HepG2 (cell line): ENCODE results near the gene RMI2. TPM values are rescaled to one million over a fixed set of nuclear protein-coding genes. Genes with fewer than 3 reads are reported as not detected.

ENCODE experiments used
- CSRNP1 ChIP-seq: sonication (generic); formaldehyde crosslinking; IDR thresholded peaks from 2 replicates; pipeline ENCODE4 v1.8.1; 2023; ENCODE audit warnings: mild to moderate bottlenecking, missing genetic modification reagents
- DPF2 ChIP-seq: sonication (generic); formaldehyde crosslinking; IDR thresholded peaks from 2 replicates; pipeline ENCODE4 v1.4.0; 2020; ENCODE audit warnings: mild to moderate bottlenecking, low read depth, missing genetic modification reagents, borderline replicate concordance
- GABPB1 ChIP-seq: IDR thresholded peaks from 2 replicates; pipeline ENCODE4 v1.6.1; 2016; ENCODE audit warnings: mild to moderate bottlenecking, missing genetic modification reagents, moderate library complexity, missing compliant biosample characterization
- HCFC1 ChIP-seq: fragments of 150-350 bp; IDR thresholded peaks from 2 replicates; pipeline ENCODE4 v1.6.1; 2014; ENCODE audit warnings: low read depth, low read length
- HNF4G ChIP-seq, 2 experiments: sonication (generic) in 1 of 2; formaldehyde crosslinking in 1 of 2; IDR thresholded peaks; 2 replicates each; pipeline versions ENCODE4 v1.4.0 to v1.6.1; 2011 to 2020; ENCODE audit warnings: borderline replicate concordance in 2 of 2, low read depth in 2 of 2, mild to moderate bottlenecking in 2 of 2, low read length in 1 of 2, missing genetic modification reagents in 1 of 2, moderate library complexity in 1 of 2
- HOMEZ ChIP-seq: IDR thresholded peaks from 2 replicates; pipeline ENCODE4 v1.6.1; 2016; ENCODE audit warnings: low read depth
- MIER3 ChIP-seq: IDR thresholded peaks from 2 replicates; pipeline ENCODE4 v1.6.1; 2016; ENCODE audit warnings: missing compliant biosample characterization, borderline replicate concordance
- NFE2L2 ChIP-seq: fragments of 150-350 bp; IDR thresholded peaks from 2 replicates; pipeline ENCODE4 v1.6.1; 2014; ENCODE audit warnings: low read length
- NKX3-1 ChIP-seq: sonication (generic); formaldehyde crosslinking; IDR thresholded peaks from 2 replicates; pipeline ENCODE4 v1.5.0; 2020; ENCODE audit warnings: missing genetic modification reagents
- ZNF160 ChIP-seq: sonication (generic); formaldehyde crosslinking; IDR thresholded peaks from 2 replicates; pipeline ENCODE4 v1.8.0; 2022; ENCODE audit warnings: mild to moderate bottlenecking, inconsistent platforms, missing genetic modification reagents
- ZNF441 ChIP-seq: sonication (generic); formaldehyde crosslinking; IDR thresholded peaks from 2 replicates; pipeline ENCODE4 v1.7.0; 2021; ENCODE audit warnings: missing genetic modification reagents, borderline replicate concordance
- ZNF468 ChIP-seq: sonication (generic); formaldehyde crosslinking; IDR thresholded peaks from 2 replicates; pipeline ENCODE4 v1.8.0; 2022; ENCODE audit warnings: mild to moderate bottlenecking, moderate library complexity, missing genetic modification reagents
- ZNF839 ChIP-seq: sonication (generic); formaldehyde crosslinking; IDR thresholded peaks from 2 replicates; pipeline ENCODE4 v1.4.0; 2020; ENCODE audit warnings: missing genetic modification reagents, mild to moderate bottlenecking, borderline replicate concordance
- polyA plus RNA-seq, 8 experiments: library from polyadenylated mRNA; depleted of rRNA in 3 of 8; stranded (reverse) in 7 of 8; unstranded in 1 of 8; fragments of >200 nt; fragmentation: Illumina TruSeq in 4 of 8; extraction: Trizol in 4 of 8; gene quantifications; 2 replicates each; pipeline versions ENCODE4 v1.2.1 to v1.2.3, GENCODE V29; 2011 to 2016; ENCODE audit warnings: low read depth in 4 of 8, missing spikeins in 1 of 8, mixed read lengths in 1 of 8; ENCODE audit not compliant: insufficient read depth in 1 of 8
- total RNA-seq, 5 experiments: library from RNA; depleted of rRNA; stranded (reverse); fragments of >200 nt; fragmentation: Illumina TruSeq; extraction: Trizol; gene quantifications; 2 replicates each; pipeline ENCODE4 v1.2.3, GENCODE V29; 2016; ENCODE audit warnings: low read depth in 1 of 5
- TF ChIP-seq, protein P1 (sequence below): sonication (generic); formaldehyde crosslinking; IDR thresholded peaks from 2 replicates; pipeline ENCODE4 v1.5.0; 2020; ENCODE audit warnings: mild to moderate bottlenecking, missing genetic modification reagents
- TF ChIP-seq, protein P2 (sequence below): IDR thresholded peaks from 2 replicates; pipeline ENCODE4 v1.6.1; 2016; ENCODE audit warnings: low read depth, missing genetic modification reagents, missing compliant biosample characterization
- TF ChIP-seq, protein P3 (sequence below): sonication (generic); formaldehyde crosslinking; IDR thresholded peaks from 2 replicates; pipeline ENCODE4 v1.4.0; 2020; ENCODE audit warnings: missing genetic modification reagents

Gene RMI2
- total and polyA plus RNA-seq, 2 of the 13 experiments (the other 11 are each of a cell fraction or from before 2014, with no cell fraction given): 24.5 to 55.7 TPM

DNA sequence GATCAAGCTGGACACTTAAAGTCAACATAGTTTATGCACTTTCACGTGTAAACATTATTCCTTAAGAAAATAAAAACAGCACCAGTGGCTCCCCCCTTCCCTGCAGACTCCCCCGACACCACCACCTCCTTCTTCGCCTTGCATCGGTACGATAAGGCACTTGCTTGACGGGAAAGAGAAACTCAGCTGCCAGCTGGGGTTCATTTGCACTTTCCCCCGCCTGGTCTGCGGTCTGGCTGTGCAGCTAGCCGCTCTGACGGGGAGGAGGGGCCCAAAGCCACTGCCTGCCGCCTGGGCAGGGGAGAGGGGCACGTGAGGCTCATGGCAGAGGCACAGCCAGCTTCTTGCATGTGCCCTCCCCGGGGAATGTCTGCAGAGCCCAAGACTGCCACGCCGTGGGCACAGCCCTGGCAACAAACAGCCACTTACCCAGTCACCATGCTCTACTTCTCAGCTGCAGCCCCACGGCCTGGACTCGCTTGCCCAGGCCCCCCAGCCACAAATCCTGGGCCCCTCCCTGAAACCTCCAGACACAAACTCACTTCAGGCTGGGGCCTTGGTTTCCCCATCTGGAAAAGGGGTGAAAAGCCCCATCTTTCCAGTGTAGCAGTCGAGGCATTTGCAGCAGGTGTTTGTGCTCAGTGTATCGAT, 47.6 kb upstream of the RMI2 start (continued):
- TF ChIP-seq CSRNP1 (CRISPR knock-in tag) (0 out of 2 replicates have a peak, but pooled peaks have one; percentile 71), ZNF468 (CRISPR knock-in tag) (0 out of 2 replicates have a peak, but pooled peaks have one; percentile 18), HOMEZ (CRISPR knock-in tag) (no peak), GABPB1 (CRISPR knock-in tag) (peak; percentile 61; the same call in 1 of the 2 replicates), MIER3 (CRISPR knock-in tag) (0 out of 2 replicates have a peak, but pooled peaks have one; percentile 10), ZNF441 (CRISPR knock-in tag) (0 out of 2 replicates have a peak, but pooled peaks have one; percentile 25), NKX3-1 (CRISPR knock-in tag) (no peak), ZNF160 (CRISPR knock-in tag) (peak; percentile 60; the same call in 1 of the 2 replicates), ZNF839 (CRISPR knock-in tag) (no peak), HNF4G (IDR thresholded peaks at IDR 0.05; ENCODE audit: borderline replicate concordance, low read depth, low read length) (no peak), HNF4G (CRISPR knock-in tag; IDR thresholded peaks at IDR 0.05; ENCODE audit: borderline replicate concordance, low read depth) (no peak; the same call in 1 of the 2 replicates), DPF2 (CRISPR knock-in tag) (peak; percentile 79), HCFC1 (no peak), NFE2L2 (no peak)
- TF ChIP-seq, protein P1, sequence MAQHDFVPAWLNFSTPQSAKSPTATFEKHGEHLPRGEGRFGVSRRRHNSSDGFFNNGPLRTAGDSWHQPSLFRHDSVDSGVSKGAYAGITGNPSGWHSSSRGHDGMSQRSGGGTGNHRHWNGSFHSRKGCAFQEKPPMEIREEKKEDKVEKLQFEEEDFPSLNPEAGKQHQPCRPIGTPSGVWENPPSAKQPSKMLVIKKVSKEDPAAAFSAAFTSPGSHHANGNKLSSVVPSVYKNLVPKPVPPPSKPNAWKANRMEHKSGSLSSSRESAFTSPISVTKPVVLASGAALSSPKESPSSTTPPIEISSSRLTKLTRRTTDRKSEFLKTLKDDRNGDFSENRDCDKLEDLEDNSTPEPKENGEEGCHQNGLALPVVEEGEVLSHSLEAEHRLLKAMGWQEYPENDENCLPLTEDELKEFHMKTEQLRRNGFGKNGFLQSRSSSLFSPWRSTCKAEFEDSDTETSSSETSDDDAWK (CRISPR knock-in tag): no peak
- TF ChIP-seq, protein P2, sequence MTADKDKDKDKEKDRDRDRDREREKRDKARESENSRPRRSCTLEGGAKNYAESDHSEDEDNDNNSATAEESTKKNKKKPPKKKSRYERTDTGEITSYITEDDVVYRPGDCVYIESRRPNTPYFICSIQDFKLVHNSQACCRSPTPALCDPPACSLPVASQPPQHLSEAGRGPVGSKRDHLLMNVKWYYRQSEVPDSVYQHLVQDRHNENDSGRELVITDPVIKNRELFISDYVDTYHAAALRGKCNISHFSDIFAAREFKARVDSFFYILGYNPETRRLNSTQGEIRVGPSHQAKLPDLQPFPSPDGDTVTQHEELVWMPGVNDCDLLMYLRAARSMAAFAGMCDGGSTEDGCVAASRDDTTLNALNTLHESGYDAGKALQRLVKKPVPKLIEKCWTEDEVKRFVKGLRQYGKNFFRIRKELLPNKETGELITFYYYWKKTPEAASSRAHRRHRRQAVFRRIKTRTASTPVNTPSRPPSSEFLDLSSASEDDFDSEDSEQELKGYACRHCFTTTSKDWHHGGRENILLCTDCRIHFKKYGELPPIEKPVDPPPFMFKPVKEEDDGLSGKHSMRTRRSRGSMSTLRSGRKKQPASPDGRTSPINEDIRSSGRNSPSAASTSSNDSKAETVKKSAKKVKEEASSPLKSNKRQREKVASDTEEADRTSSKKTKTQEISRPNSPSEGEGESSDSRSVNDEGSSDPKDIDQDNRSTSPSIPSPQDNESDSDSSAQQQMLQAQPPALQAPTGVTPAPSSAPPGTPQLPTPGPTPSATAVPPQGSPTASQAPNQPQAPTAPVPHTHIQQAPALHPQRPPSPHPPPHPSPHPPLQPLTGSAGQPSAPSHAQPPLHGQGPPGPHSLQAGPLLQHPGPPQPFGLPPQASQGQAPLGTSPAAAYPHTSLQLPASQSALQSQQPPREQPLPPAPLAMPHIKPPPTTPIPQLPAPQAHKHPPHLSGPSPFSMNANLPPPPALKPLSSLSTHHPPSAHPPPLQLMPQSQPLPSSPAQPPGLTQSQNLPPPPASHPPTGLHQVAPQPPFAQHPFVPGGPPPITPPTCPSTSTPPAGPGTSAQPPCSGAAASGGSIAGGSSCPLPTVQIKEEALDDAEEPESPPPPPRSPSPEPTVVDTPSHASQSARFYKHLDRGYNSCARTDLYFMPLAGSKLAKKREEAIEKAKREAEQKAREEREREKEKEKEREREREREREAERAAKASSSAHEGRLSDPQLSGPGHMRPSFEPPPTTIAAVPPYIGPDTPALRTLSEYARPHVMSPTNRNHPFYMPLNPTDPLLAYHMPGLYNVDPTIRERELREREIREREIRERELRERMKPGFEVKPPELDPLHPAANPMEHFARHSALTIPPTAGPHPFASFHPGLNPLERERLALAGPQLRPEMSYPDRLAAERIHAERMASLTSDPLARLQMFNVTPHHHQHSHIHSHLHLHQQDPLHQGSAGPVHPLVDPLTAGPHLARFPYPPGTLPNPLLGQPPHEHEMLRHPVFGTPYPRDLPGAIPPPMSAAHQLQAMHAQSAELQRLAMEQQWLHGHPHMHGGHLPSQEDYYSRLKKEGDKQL (CRISPR knock-in tag): no peak; the same call in none of the 2 replicates
- TF ChIP-seq, protein P3, sequence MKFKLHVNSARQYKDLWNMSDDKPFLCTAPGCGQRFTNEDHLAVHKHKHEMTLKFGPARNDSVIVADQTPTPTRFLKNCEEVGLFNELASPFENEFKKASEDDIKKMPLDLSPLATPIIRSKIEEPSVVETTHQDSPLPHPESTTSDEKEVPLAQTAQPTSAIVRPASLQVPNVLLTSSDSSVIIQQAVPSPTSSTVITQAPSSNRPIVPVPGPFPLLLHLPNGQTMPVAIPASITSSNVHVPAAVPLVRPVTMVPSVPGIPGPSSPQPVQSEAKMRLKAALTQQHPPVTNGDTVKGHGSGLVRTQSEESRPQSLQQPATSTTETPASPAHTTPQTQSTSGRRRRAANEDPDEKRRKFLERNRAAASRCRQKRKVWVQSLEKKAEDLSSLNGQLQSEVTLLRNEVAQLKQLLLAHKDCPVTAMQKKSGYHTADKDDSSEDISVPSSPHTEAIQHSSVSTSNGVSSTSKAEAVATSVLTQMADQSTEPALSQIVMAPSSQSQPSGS (CRISPR knock-in tag): 0 out of 2 replicates have a peak, but pooled peaks have one; percentile 61
